Immature natural killer cell (primary cell): ENCODE results near the gene EIF4EBP2. TPM values are rescaled to one million over a fixed set of nuclear protein-coding genes. Genes with fewer than 3 reads are reported as not detected.
A peak's percentile ranks its signal among the peaks of the same experiment; 100 is the strongest.

Source experiments
- DNase-seq, 3 donors: peaks; one replicate each; pipeline ENCODE4 v3.0.0; 2022; ENCODE audit warnings: mixed read lengths in 1 of 3
- H3K27ac Mint-ChIP-seq, 6 donors: one replicate each; pipeline ENCODE4 v1.8.0; 2020; ENCODE audit warnings: mixed read lengths in 6 of 6, mild to moderate bottlenecking in 5 of 6, inconsistent platforms in 4 of 6, moderate library complexity in 3 of 6
- H3K27me3 Mint-ChIP-seq, 3 donors: one replicate each; pipeline ENCODE4 v1.8.0; 2020 to 2021; ENCODE audit warnings: low read depth in 3 of 3, mild to moderate bottlenecking in 3 of 3, mixed read lengths in 3 of 3, moderate library complexity in 3 of 3, inconsistent platforms in 1 of 3
- H3K36me3 Mint-ChIP-seq, 3 donors: one replicate each; pipeline ENCODE4 v1.8.0; 2020; ENCODE audit warnings: mixed read lengths in 3 of 3, inconsistent platforms in 2 of 3, mild to moderate bottlenecking in 2 of 3
- H3K4me1 Mint-ChIP-seq, 2 donors: one replicate each; pipeline ENCODE4 v1.8.0; 2020; ENCODE audit warnings: inconsistent platforms in 2 of 2, mild to moderate bottlenecking in 2 of 2, mixed read lengths in 2 of 2, moderate library complexity in 1 of 2
- H3K4me3 Mint-ChIP-seq, 5 donors: one replicate each; pipeline ENCODE4 v1.8.0; 2020; ENCODE audit warnings: mild to moderate bottlenecking in 5 of 5, mixed read lengths in 5 of 5, inconsistent platforms in 3 of 5, moderate library complexity in 3 of 5
- H3K9me3 Mint-ChIP-seq, 6 donors: one replicate each; pipeline ENCODE4 v1.8.0; 2020; ENCODE audit warnings: mild to moderate bottlenecking in 6 of 6, mixed read lengths in 6 of 6, inconsistent platforms in 4 of 6, moderate library complexity in 3 of 6
- polyA plus RNA-seq, 3 donors: library from polyadenylated mRNA; unstranded; fragments of 300-500 nt; fragmentation: Illumina TruSeq; gene quantifications; one replicate each; pipeline ENCODE4 v1.2.3, GENCODE V29; 2021

Gene EIF4EBP2
- polyA plus RNA-seq, 3 donors from 2014 or later, result 67.6 to 105 (median 92.4) TPM

GRCh38 chr10:70396140-70396539 lies 7.8 kb upstream of the EIF4EBP2 start:
- no peak for DNase-seq
- Mint-ChIP-seq H3K27me3 (peaks cover 2 to 5% (median 4%) of the 10 kb centered on the region in 3 donors), H3K4me1 (no peaks in the 10 kb centered on the region), H3K4me3 (no peak overlapping the region), H3K9me3 (no peaks in the 10 kb centered on the region), H3K27ac (no peak overlapping the region), H3K36me3 (no peaks in the 10 kb centered on the region)

GRCh38 chr10:70399177-70399576 lies 4.8 kb upstream of the EIF4EBP2 start:
- Mint-ChIP-seq H3K9me3 (no peaks in the 10 kb centered on the region), H3K36me3 (no peaks in the 10 kb centered on the region), H3K4me3 (no peak overlapping the region), H3K27me3 (peaks cover 0 to 5% (median 2%) of the 10 kb centered on the region in 3 donors), H3K27ac (no peak overlapping the region), H3K4me1 (peaks cover 5 to 8% of the 10 kb centered on the region in 2 donors)
- DNase-seq, result no peak

DNA sequence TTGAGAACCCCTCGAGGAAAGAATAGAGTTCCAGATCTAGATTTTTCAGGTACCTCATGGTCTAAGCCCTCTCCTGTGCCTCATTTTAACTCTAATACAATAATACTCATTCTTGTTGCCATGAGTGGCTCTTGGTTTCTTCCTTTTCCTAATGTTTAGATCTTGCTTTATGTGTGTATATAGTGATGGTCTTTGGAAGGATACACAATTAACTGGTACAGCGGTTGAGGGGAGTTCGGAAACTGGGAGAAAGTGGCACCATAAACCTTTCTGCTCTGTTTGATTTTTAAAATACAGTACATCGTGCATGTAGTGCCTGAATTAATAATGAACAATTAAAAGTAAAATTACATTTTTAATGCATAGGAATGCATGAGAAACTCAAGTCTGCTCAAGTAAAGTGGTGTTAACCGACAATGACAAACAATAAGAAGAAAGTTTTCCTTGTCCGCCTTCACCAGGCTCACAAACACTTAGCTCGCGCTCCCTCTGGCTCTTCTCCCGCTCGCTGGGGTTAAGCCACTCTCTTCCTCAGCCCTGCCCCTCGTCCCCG lies 386 bp upstream of the EIF4EBP2 start:
- Mint-ChIP-seq H3K27me3 (peaks cover 0 to 12% (median 9%) of the 10 kb centered on the region in 3 donors), H3K27ac (peak overlapping the region; percentile 81 to 97 (median 93)), H3K36me3 (no peaks in the 10 kb centered on the region), H3K4me1 (peaks cover 33 to 39% of the 10 kb centered on the region in 2 donors), H3K4me3 (peak overlapping the region; percentile 84 to 98 (median 94)), H3K9me3 (no peaks in the 10 kb centered on the region)
- DNase-seq, result no peak

- peaks cover 43 to 51% of the 10 kb centered on the region in 2 donors for H3K4me1 Mint-ChIP-seq
- H3K4me3 Mint-ChIP-seq, result peak overlapping the region; percentile 94 to 99 (median 98)
- no peak for DNase-seq
- H3K9me3 Mint-ChIP-seq, result no peaks in the 10 kb centered on the region
- peak overlapping the region; percentile 93 to 98 (median 97) for H3K27ac Mint-ChIP-seq
- peaks cover 0 to 12% (median 7%) of the 10 kb centered on the region in 3 donors for H3K27me3 Mint-ChIP-seq
- peaks cover 0 to 2% (median 0%) of the 10 kb centered on the region in 3 donors for H3K36me3 Mint-ChIP-seq
Measured at GRCh38 chr10:70404787-70405036, 767 bp downstream of the EIF4EBP2 start.

- DNase-seq, result peak; percentile 26 to 34 (median 30)
- H3K27ac Mint-ChIP-seq, result peak overlapping the region; percentile 93 to 98 (median 97)
- peaks cover 0 to 5% (median 0%) of the 10 kb centered on the region in 3 donors for H3K36me3 Mint-ChIP-seq
- H3K27me3 Mint-ChIP-seq, result peaks cover 0 to 12% (median 7%) of the 10 kb centered on the region in 3 donors
- peaks cover 47 to 56% of the 10 kb centered on the region in 2 donors for H3K4me1 Mint-ChIP-seq
- peak overlapping the region; percentile 94 to 99 (median 98) for H3K4me3 Mint-ChIP-seq
- H3K9me3 Mint-ChIP-seq, result no peaks in the 10 kb centered on the region
Measured at GRCh38 chr10:70405037-70405824, 1.3 kb downstream of the EIF4EBP2 start.

DNA sequence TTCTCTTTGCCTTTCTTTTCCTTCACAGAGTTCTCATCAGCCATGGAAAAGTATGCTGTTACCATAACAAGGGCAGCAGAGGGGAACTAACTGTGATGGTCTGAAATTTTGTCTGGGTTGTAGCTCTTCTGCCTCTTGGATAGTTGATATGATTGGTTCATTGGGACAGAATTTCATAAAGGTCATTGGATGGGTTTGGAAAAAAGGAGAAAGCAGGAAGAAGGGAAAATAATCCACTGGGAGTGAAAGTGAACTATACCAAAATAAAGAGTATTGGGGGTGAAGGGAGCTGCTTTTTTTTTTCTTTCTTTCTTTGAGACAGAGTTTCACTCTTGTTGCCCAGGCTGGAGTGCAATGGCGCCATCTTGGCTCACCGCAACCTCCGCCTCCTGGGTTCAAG lies 5.8 kb downstream of the EIF4EBP2 start:
- peaks cover 66 to 83% of the 10 kb centered on the region in 2 donors for H3K4me1 Mint-ChIP-seq
- H3K27me3 Mint-ChIP-seq, result peaks cover 0 to 6% (median 2%) of the 10 kb centered on the region in 3 donors
- DNase-seq, result no peak
- no peak overlapping the region for H3K4me3 Mint-ChIP-seq
- H3K36me3 Mint-ChIP-seq, result peaks cover 0 to 5% (median 4%) of the 10 kb centered on the region in 3 donors
- no peaks in the 10 kb centered on the region for H3K9me3 Mint-ChIP-seq
- H3K27ac Mint-ChIP-seq, result peak overlapping the region in 4 of 6 donors; percentile 47 to 74 (median 67)

DNA sequence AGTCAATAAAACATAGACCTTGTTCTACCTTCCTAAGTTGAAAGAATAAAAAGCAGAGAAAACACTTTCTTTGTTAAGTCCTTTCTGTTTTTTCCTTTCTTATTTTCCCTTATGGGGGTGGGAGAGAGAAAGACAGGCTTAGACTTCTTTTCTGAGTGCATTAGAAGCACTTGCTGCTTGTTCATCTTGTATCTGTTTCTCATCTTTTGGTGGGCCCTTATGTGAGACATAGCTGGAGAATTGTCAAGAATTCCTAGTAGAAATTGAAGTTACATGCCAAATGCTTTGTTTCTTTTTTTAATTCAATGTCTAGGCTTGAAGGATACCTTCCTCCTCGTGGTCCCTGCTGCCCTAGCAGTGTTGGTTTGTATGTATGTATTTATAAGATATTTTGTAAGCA lies 6.7 kb downstream of the EIF4EBP2 start:
- H3K27me3 Mint-ChIP-seq, result peaks cover 0 to 2% (median 0%) of the 10 kb centered on the region in 3 donors
- no peak overlapping the region for H3K4me3 Mint-ChIP-seq
- no peak for DNase-seq
- H3K4me1 Mint-ChIP-seq, result peaks cover 63 to 83% of the 10 kb centered on the region in 2 donors
- peak overlapping the region in 4 of 6 donors; percentile 18 to 38 (median 28) for H3K27ac Mint-ChIP-seq
- peaks cover 0 to 5% (median 4%) of the 10 kb centered on the region in 3 donors for H3K36me3 Mint-ChIP-seq
- H3K9me3 Mint-ChIP-seq, result no peaks in the 10 kb centered on the region

DNA sequence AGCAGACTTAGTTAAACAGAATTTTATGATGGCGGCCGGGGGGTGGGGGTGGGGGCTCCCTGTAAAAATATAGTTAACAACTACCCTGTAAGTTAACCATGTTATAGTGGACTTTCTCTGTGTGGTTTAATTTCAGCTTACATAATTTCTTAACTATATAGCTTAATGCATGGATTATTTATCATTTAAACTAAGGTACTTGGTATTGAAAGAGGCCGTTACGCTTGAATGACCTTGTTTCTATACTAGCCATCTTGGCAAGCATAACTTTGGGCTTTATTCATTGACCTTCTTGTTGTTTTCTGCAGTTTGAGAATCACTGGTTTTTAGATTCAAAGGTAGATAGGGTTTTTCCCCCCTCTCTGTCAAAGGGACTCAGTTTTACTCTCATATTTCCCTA lies 8.4 kb downstream of the EIF4EBP2 start:
- Mint-ChIP-seq H3K9me3 (no peaks in the 10 kb centered on the region), H3K27me3 (peaks cover 0 to 2% (median 0%) of the 10 kb centered on the region in 3 donors), H3K36me3 (peaks cover 0 to 5% (median 4%) of the 10 kb centered on the region in 3 donors), H3K4me1 (peaks cover 64 to 82% of the 10 kb centered on the region in 2 donors), H3K4me3 (no peak overlapping the region), H3K27ac (no peak overlapping the region)
- DNase-seq, result no peak

- Mint-ChIP-seq H3K27ac (peak overlapping the region in 2 of 6 donors; percentile 9 to 39), H3K4me1 (peaks cover 40 to 59% of the 10 kb centered on the region in 2 donors), H3K4me3 (no peak overlapping the region), H3K36me3 (peaks cover 0 to 27% (median 10%) of the 10 kb centered on the region in 3 donors), H3K9me3 (no peaks in the 10 kb centered on the region), H3K27me3 (no peaks in the 10 kb centered on the region)
- no peak for DNase-seq
Measured at GRCh38 chr10:70417568-70417967, 13.6 kb downstream of the EIF4EBP2 start.

GRCh38 chr10:70418229-70418628 lies 14.3 kb downstream of the EIF4EBP2 start:
- Mint-ChIP-seq H3K36me3 (peaks cover 6 to 34% (median 16%) of the 10 kb centered on the region in 3 donors), H3K27me3 (no peaks in the 10 kb centered on the region), H3K27ac (peak overlapping the region in 1 of 6 donors; percentile 39), H3K4me1 (peaks cover 36 to 53% of the 10 kb centered on the region in 2 donors), H3K4me3 (no peak overlapping the region), H3K9me3 (no peaks in the 10 kb centered on the region)
- no peak for DNase-seq

- Mint-ChIP-seq H3K36me3 (peaks cover 7 to 39% (median 20%) of the 10 kb centered on the region in 3 donors), H3K9me3 (no peaks in the 10 kb centered on the region), H3K27ac (no peak overlapping the region)
Measured at GRCh38 chr10:70418713-70419112, 14.8 kb downstream of the EIF4EBP2 start.

DNA sequence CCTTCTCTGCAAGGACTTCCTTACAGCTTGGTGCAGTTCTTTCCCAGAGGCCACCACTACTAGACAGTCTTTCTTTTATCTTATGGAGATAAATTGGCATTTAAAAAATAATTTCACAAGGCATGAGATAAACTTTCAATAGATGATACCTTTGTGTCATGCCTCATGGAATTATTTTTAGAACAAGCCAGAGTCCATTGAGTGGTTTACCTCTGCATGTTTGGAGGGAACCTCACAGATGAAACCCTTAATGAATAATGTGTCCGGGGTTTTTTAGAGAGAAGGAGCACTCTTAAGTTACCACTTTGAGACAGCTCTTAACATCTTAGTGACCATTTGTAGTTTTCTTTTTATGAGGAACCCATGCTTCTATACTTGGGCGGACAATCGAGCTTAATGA lies 20.4 kb downstream of the EIF4EBP2 start:
- Mint-ChIP-seq H3K9me3 (no peaks in the 10 kb centered on the region), H3K36me3 (peaks cover 13 to 59% (median 36%) of the 10 kb centered on the region in 3 donors), H3K27me3 (no peaks in the 10 kb centered on the region), H3K4me1 (peaks cover 3 to 5% of the 10 kb centered on the region in 2 donors), H3K27ac (peak overlapping the region in 2 of 6 donors; percentile 30 to 45), H3K4me3 (no peak overlapping the region)
- DNase-seq, result no peak

More at GRCh38 chr10:70418713-70419112, 14.8 kb downstream of the EIF4EBP2 start:
- Mint-ChIP-seq H3K4me1 (peaks cover 35 to 49% of the 10 kb centered on the region in 2 donors), H3K4me3 (no peak overlapping the region), H3K27me3 (no peaks in the 10 kb centered on the region)
- no peak for DNase-seq

GRCh38 chr10:70425096-70425495 lies 21.2 kb downstream of the EIF4EBP2 start:
- DNase-seq, result no peak
- peaks cover 13 to 55% (median 30%) of the 10 kb centered on the region in 3 donors for H3K36me3 Mint-ChIP-seq
- H3K4me1 Mint-ChIP-seq, result peaks cover 0 to 1% of the 10 kb centered on the region in 2 donors
- H3K27ac Mint-ChIP-seq, result peak overlapping the region in 2 of 6 donors; percentile 4 to 61
- no peaks in the 10 kb centered on the region for H3K9me3 Mint-ChIP-seq
- H3K4me3 Mint-ChIP-seq, result no peak overlapping the region
- no peaks in the 10 kb centered on the region for H3K27me3 Mint-ChIP-seq

GRCh38 chr10:70426823-70427222 lies 22.9 kb downstream of the EIF4EBP2 start:
- Mint-ChIP-seq H3K36me3 (peaks cover 13 to 44% (median 30%) of the 10 kb centered on the region in 3 donors), H3K27me3 (no peaks in the 10 kb centered on the region), H3K9me3 (no peaks in the 10 kb centered on the region), H3K4me1 (peaks cover 2% of the 10 kb centered on the region in 2 donors), H3K4me3 (no peak overlapping the region), H3K27ac (no peak overlapping the region)
- DNase-seq, result no peak
